Stomach (tissue), 4 donors: Measurements from ENCODE around the gene PPP1R9A.

ENCODE experiments used
- EP300 ChIP-seq: sonication (generic); formaldehyde crosslinking; IDR thresholded peaks from one replicate; pipeline ENCODE4 v1.6.1; 2017; ENCODE audit warnings: antibody characterized with exemption
- POLR2A ChIP-seq, 4 donors: fragments of 450-650 bp; IDR thresholded peaks; one replicate each; pipeline ENCODE4 v1.6.1; 2016; ENCODE audit warnings: antibody characterized with exemption in 4 of 4, control low read depth in 2 of 4, mild to moderate bottlenecking in 1 of 4, moderate library complexity in 1 of 4

DNA sequence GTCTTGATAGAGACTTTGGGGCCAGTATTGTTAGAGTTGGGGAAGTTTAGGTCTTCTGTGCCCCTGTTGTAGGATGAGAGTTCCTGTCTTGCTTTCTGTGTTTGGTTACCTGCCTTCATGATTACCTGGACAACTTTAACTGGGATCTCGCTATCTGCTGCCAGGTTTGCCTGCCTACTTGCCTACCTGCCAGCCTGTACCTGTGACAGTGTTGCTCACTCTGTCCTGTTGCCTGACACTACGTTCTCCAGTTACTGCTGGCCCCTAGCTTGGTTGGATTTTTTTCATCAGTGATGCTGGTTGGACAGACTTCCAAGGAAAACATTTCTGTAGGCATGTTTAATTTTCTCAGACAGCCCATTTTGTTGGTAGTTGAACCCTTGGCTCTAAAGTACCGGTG, 48.4 kb downstream of the PPP1R9A start:
- TF ChIP-seq POLR2A (IDR thresholded peaks at IDR 0.05), result no peak
- no peak for TF ChIP-seq EP300
